GM12865 (cell line): ENCODE measurements around the gene STX19.

Source experiments
- DNase-seq: peaks from one replicate; pipeline ENCODE4 v3.0.0; 2010; ENCODE audit warnings: low read depth
- H3K4me3 ChIP-seq: 2 replicates; pipeline ENCODE4 v1.5.1; 2011; ENCODE audit warnings: mild to moderate bottlenecking, low read depth, low read length, control low read depth
- TF ChIP-seq, protein P1 (sequence below): IDR thresholded peaks from 2 replicates; pipeline ENCODE4 v1.5.1; 2011; ENCODE audit warnings: low read length, control low read depth, low read depth, inconsistent platforms; ENCODE audit not compliant: insufficient read depth; ENCODE audit errors: missing control alignments

STX19 gene

DNA sequence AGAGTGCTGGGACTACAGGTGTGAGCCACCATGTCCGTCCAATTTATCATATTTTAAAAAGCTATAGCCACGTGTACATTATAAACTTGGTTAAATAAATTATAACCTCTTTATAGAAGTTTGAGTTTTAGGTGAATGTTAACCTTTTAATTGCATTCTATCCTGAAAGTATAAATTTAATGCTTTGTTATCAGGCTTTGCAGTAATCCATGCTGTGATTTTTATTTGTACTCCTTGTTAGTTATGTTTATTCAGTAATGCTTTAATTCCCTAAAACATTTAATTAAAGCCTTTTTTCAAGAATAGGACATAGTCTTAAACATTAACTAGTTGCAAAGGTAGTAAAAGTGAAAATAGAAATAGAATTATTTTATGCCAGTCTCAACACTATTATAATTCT lies 36.8 kb downstream of the STX19 start:
- TF ChIP-seq, protein P1, sequence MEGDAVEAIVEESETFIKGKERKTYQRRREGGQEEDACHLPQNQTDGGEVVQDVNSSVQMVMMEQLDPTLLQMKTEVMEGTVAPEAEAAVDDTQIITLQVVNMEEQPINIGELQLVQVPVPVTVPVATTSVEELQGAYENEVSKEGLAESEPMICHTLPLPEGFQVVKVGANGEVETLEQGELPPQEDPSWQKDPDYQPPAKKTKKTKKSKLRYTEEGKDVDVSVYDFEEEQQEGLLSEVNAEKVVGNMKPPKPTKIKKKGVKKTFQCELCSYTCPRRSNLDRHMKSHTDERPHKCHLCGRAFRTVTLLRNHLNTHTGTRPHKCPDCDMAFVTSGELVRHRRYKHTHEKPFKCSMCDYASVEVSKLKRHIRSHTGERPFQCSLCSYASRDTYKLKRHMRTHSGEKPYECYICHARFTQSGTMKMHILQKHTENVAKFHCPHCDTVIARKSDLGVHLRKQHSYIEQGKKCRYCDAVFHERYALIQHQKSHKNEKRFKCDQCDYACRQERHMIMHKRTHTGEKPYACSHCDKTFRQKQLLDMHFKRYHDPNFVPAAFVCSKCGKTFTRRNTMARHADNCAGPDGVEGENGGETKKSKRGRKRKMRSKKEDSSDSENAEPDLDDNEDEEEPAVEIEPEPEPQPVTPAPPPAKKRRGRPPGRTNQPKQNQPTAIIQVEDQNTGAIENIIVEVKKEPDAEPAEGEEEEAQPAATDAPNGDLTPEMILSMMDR = no peak
- no peak for DNase-seq
- H3K4me3 ChIP-seq = no peak overlapping the region

GRCh38 chr3:93989241-93989640 lies 39.2 kb downstream of the STX19 start:
- no peak overlapping the region for H3K4me3 ChIP-seq
- TF ChIP-seq, protein P1 = no peak
- no peak for DNase-seq

DNA sequence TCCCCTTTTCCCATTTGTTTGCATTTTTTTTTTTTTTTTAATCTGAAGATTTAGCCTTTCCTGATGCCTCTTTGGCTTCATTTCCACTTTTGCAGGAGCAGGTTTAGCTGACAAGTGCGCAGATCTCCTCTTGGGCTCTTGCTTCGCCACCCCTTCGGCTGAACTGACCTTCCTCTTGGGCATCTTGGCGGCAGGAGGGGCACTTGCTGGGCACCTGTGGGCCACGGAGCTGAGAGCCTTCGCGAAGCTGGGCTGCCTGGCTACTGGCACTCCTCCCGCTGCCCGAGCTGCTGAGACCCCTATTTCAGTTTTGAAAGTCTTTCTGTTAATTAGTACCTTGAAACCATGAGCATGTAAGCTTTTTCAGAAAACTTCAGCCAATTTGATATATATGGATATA lies 39.6 kb downstream of the STX19 start:
- DNase-seq = no peak
- no peak overlapping the region for H3K4me3 ChIP-seq
- TF ChIP-seq, protein P1 = no peak

- TF ChIP-seq, protein P1 = no peak
- DNase-seq = no peak
- H3K4me3 ChIP-seq = no peak overlapping the region
Observed at GRCh38 chr3:93988283-93988682, 40.1 kb downstream of the STX19 start.

GRCh38 chr3:93984618-93985017 lies 43.8 kb downstream of the STX19 start:
- TF ChIP-seq, protein P1 = no peak
- no peak for DNase-seq
- H3K4me3 ChIP-seq = no peak overlapping the region

DNA sequence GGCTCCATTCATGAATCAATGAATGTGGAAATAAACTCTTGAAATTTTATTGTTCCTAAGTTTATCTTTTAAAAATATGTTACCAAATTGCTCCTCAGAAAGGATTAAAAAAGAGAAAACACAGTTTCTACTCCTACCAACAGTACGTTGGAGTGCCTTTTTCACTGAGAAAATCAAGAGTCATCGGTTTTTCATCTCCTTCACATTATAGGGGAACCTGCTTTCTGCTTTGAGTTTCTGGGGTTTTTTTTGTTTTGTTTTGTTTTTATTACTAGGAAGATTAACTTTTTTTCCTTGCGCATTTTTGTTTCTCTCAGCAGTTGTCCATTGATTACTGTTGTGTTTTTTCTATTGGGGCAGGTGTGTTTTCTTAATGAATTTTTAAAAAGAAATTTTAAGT lies 45.0 kb downstream of the STX19 start:
- TF ChIP-seq, protein P1 = no peak
- no peak overlapping the region for H3K4me3 ChIP-seq
- no peak for DNase-seq

GRCh38 chr3:93981649-93982048 lies 46.7 kb downstream of the STX19 start:
- TF ChIP-seq, protein P1 = no peak
- no peak overlapping the region for H3K4me3 ChIP-seq
- no peak for DNase-seq
